Measurements from ENCODE around the gene CHCHD2.
"Not testable (repeated sequence)": the region's sequence is repeated elsewhere in the genome, so short reads cannot be mapped to it uniquely, and the experiment has no call there.

The CHCHD2 gene

DNA sequence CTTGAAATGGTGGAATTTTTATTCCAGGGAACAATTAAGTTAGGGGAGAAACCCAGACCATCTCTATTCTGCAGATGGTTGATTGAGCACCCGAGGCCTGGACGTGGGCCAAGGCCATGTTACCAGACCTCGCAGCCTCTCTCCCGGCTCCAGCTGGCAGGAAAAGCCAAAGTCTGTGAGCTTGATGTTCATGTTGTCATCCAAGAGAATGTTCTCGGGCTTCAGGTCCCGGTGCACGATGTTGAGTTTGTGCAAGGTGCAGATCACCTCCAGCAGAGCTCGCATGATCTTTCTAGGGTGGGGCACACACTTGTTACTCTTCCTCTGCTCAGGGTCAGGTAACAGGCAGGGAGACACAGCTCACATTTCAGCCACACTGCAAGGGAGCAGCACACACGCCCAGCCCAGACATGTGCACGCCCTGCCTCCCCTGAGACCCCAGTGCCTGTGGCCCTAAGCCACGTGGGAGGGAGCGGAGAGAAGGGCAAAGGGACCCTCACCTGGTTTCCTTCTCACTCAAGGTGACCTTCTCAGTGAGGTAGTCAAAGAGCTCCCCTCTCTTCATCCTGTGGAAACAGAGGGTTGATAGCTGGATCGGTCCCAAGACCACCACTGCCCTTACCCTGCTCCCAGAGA, 23.0 kb downstream of the CHCHD2 start:
- no peak for ATAC-seq

GRCh38 chr7:56081626-56082340, 24.5 kb downstream of the CHCHD2 start:
- no peak for ATAC-seq

DNA sequence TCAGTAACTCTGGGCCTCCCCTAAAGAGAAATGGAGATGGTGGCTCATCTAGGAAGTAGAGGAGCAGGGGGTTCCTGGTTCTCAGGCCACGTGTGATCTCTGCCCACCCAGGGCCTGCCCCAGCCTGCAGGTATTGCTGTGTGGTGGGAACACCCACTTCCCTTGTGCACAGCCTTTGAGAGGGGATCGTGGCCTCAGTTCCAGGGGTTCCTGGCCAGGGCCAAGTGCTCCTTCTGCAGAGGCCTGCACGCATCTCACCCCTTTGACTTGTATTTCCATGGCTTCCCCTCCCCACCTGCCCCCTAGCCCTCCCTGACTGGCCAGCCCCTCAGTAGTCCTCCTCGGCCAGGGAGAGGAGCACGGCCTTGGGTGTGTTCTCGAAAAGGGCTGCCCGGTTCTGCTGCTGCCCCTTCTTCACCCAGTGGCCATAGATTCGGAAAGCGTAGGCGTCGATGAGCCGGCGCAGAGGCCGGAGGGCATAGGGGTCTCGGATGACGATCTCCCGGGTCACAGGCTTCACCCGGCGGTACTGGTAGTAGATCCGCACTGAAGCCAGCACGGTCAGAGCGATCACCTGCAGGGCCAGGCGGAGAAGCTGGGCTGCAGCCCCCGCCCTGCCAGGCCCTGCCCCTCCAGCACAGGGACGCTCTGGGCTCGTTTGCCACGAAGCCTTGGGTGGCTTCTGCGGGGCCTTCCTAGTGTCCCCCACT, 25.4 kb downstream of the CHCHD2 start:
- ATAC-seq = not testable (repeated sequence)

GRCh38 chr7:56079450-56080185, 26.7 kb downstream of the CHCHD2 start:
- ATAC-seq = no peak

DNA sequence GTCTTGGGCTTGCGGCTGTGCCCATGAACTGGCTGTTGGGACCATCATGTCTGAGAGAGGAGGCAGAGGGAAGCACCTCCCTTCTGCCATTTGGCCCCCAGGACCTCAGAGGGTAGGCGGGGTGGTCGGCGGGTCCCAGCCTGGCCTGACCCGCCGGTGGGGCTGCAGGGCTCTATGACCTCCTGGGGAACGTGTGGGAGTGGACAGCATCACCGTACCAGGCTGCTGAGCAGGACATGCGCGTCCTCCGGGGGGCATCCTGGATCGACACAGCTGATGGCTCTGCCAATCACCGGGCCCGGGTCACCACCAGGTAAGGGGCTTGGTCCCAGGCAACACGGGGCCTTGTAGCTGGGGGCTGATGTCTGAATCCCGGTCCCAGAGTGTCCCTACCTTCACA, 28.1 kb downstream of the CHCHD2 start:
- no peak for ATAC-seq

DNA sequence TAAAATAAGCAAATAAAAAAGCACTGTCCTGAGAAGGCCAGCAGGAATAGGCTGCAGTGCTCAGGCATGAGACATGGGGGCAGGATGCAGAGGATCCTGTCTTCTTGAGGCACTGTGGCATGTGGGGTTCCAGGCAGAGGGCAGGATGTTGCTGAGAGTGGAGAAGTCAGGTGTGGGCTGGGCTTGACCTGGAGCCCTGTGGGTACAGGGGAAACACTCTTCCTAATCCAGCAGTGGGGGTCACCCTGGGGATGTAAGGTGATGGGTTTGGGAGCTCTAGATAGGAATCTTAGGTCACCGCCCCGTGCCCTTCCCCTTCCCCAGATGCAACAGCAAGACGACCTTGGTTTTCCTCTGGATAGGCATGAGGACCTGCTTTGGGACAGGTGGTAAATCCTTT, 28.6 kb downstream of the CHCHD2 start:
- ATAC-seq = no peak

DNA sequence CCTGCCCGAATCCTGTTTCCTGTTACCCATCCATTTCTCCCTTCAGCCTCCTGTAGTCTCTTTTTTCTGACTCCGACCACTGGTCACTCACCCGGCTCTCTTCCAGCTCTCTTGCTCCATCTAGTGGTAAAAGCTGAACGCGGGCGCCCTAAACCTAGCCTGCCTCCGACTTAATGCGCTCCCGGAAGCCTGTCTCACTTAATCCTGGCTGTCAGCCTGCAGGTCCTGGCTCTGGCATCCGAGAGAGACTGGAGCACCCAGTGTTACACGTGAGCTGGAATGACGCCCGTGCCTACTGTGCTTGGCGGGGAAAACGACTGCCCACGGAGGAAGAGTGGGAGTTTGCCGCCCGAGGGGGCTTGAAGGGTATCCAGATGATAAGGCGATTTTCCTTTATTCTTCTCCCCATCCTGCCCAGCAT, 31.9 kb downstream of the CHCHD2 start:
- ATAC-seq = peak; percentile 81 to 87

- ATAC-seq = not testable (repeated sequence)
Observed at GRCh38 chr7:56066376-56066775, 39.9 kb downstream of the CHCHD2 start.

DNA sequence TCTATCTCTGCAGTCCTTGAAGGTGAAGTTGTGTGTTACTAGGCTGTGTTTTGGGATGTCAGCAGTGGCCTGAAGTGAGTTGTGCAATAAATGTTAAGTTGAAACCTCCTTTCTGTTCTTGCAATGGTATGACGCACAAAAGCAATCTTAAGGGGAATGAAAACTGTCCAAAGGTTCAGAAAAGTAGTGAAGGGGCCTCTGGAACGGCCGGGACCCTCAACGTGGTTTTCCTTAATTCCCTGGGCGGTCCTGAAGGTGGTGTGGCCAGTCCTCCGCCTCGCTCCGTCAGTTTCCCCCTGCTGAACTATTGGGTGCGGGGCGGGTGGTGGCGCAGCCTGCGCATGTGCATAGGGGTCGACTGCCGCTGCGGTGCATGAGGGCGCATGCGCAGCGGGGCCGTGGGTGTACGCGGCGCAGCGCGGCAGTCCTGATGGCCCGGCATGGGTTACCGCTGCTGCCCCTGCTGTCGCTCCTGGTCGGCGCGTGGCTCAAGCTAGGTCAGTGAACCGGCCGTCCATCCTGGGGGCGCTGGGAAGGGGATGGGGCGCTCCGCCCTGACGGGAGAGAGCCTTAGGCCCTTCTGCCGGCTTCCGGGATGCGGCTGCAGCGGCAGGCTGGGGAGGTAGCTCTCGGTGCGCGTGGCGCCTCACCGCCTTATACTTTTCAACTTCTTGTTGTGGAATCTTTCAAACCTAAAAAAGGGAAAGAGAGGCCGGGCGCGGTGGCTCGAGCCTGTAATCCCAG, 42.2 kb downstream of the CHCHD2 start, which contains the start of gene SUMF2:
Gene SUMF2 (plus strand): TSS at position 405 of the 744 bp plus-strand sequence. CDS start 26 bp downstream, at position 431.
- ATAC-seq = peak; percentile 83 to 84

DNA sequence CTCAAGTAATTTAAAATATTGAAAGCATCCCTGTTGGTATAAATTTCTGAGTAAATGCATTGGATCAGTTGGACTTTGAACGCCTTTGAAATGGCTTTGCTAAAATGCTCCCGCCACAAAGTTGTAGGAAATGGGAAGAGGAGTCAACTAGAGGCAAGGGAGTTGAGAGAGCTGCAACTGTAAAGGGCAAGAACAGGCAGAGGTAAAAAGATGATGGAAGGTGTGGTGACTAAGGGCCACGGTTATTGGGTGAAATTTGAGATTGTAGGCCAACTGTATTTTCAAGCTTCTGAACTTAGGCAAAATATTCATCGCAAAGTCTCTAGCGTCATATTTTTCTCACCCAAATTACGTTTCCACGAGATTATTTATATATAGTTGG, 42.8 kb downstream of the CHCHD2 start:
- no peak for ATAC-seq

GRCh38 chr7:56062382-56062781, 43.9 kb downstream of the CHCHD2 start:
- peak; percentile 36 to 43 for ATAC-seq

GRCh38 chr7:56053993-56054392, 52.3 kb downstream of the CHCHD2 start:
- no peak for ATAC-seq

DNA sequence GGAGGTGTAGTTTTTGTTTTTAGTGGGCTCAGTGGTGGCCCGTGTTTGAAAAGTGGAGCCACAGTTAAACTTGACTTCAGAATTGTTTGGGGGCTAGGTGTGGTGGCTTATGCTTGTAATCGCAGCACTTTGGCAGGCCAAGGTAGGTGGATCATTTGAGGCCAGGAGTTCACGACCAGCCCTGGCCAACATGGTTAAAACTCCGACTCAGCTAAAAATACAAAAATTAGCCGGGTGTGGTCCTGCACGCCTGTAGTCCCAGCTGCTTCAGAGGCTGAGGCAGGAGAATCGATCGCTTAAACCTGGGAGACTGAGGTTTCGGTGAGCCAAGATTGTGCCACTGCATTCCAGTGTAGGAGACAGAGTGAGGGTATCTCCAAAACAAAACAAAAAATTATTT, 52.9 kb downstream of the CHCHD2 start:
- no peak for ATAC-seq
